HG03060 (cell line): ENCODE results near the gene UNC119B.

Experiments used
- ATAC-seq: cut with Tn5 transposase; IDR thresholded peaks from one replicate; pipeline ENCODE4 v1.9.1; 2021; ENCODE audit warnings: low read depth, moderate number of reproducible peaks; ENCODE audit not compliant: unreplicated experiment

The UNC119B gene

GRCh38 chr12:120687578-120688289 lies 22.5 kb upstream of the UNC119B start:
- ATAC-seq, result no peak

GRCh38 chr12:120688527-120689071 lies 21.7 kb upstream of the UNC119B start:
- ATAC-seq, result no peak

GRCh38 chr12:120689397-120690082 lies 20.7 kb upstream of the UNC119B start:
- no peak for ATAC-seq

- ATAC-seq, result no peak
Observed at GRCh38 chr12:120690083-120690450, 20.2 kb upstream of the UNC119B start.

- no peak for ATAC-seq
Observed at GRCh38 chr12:120690978-120691377, 19.3 kb upstream of the UNC119B start.

GRCh38 chr12:120692524-120693033 lies 17.7 kb upstream of the UNC119B start:
- ATAC-seq, result no peak

- no peak for ATAC-seq
Observed at GRCh38 chr12:120693848-120694247, 16.4 kb upstream of the UNC119B start.

GRCh38 chr12:120696626-120697025 lies 13.6 kb upstream of the UNC119B start:
- ATAC-seq, result no peak

- ATAC-seq, result no peak
Observed at GRCh38 chr12:120697344-120697743, 12.9 kb upstream of the UNC119B start.

- ATAC-seq, result no peak
Observed at GRCh38 chr12:120698665-120699064, 11.6 kb upstream of the UNC119B start.

GRCh38 chr12:120699553-120699952 lies 10.7 kb upstream of the UNC119B start:
- no peak for ATAC-seq

- ATAC-seq, result no peak
Observed at GRCh38 chr12:120700886-120701285, 9.4 kb upstream of the UNC119B start.

GRCh38 chr12:120702637-120703036 lies 7.6 kb upstream of the UNC119B start:
- no peak for ATAC-seq

- ATAC-seq, result no peak
Observed at GRCh38 chr12:120703311-120703942, 6.8 kb upstream of the UNC119B start.

GRCh38 chr12:120705618-120706017 lies 4.6 kb upstream of the UNC119B start:
- no peak for ATAC-seq

GRCh38 chr12:120706029-120706428 lies 4.2 kb upstream of the UNC119B start:
- ATAC-seq, result no peak

- no peak for ATAC-seq
Observed at GRCh38 chr12:120708651-120709050, 1.6 kb upstream of the UNC119B start.

- ATAC-seq, result no peak
Observed at GRCh38 chr12:120710805-120711296, 593 bp downstream of the UNC119B start.

GRCh38 chr12:120711411-120711810 lies 1.2 kb downstream of the UNC119B start:
- ATAC-seq, result no peak

- no peak for ATAC-seq
Observed at GRCh38 chr12:120712610-120713009, 2.4 kb downstream of the UNC119B start.

- ATAC-seq, result no peak
Observed at GRCh38 chr12:120713861-120714482, 3.7 kb downstream of the UNC119B start.
